Nephron (organoid): Measurements from ENCODE around the gene QRICH2.

ENCODE experiments used
- H3K27ac Mint-ChIP-seq, 3 experiments: 2 replicates each; pipeline ENCODE4 v1.8.0; 2020; ENCODE audit warnings: mixed read lengths in 3 of 3, mild to moderate bottlenecking in 2 of 3, moderate library complexity in 1 of 3
- H3K27me3 Mint-ChIP-seq: 2 replicates; pipeline ENCODE4 v1.8.0; 2021; ENCODE audit warnings: low read depth, mild to moderate bottlenecking, moderate library complexity, mixed read lengths
- H3K36me3 Mint-ChIP-seq: 2 replicates; pipeline ENCODE4 v1.8.0; 2020; ENCODE audit warnings: low read depth, mixed read lengths
- H3K4me1 Mint-ChIP-seq: 2 replicates; pipeline ENCODE4 v1.8.0; 2020; ENCODE audit warnings: mixed read lengths
- H3K4me3 Mint-ChIP-seq, 3 experiments: 2 replicates each; pipeline ENCODE4 v1.8.0; 2020; ENCODE audit warnings: mild to moderate bottlenecking in 3 of 3, mixed read lengths in 3 of 3, moderate library complexity in 2 of 3
- H3K9me3 Mint-ChIP-seq: 2 replicates; pipeline ENCODE4 v1.8.0; 2020; ENCODE audit warnings: mixed read lengths
- TF ChIP-seq, protein P1 (sequence below), 3 experiments: fragments of 200-600 bp; sonication (generic); IDR thresholded peaks; one replicate each; pipeline ENCODE4 v1.5.0; 2021; ENCODE audit warnings: antibody characterized with exemption in 3 of 3; ENCODE audit not compliant: unreplicated experiment in 3 of 3

The QRICH2 gene

DNA sequence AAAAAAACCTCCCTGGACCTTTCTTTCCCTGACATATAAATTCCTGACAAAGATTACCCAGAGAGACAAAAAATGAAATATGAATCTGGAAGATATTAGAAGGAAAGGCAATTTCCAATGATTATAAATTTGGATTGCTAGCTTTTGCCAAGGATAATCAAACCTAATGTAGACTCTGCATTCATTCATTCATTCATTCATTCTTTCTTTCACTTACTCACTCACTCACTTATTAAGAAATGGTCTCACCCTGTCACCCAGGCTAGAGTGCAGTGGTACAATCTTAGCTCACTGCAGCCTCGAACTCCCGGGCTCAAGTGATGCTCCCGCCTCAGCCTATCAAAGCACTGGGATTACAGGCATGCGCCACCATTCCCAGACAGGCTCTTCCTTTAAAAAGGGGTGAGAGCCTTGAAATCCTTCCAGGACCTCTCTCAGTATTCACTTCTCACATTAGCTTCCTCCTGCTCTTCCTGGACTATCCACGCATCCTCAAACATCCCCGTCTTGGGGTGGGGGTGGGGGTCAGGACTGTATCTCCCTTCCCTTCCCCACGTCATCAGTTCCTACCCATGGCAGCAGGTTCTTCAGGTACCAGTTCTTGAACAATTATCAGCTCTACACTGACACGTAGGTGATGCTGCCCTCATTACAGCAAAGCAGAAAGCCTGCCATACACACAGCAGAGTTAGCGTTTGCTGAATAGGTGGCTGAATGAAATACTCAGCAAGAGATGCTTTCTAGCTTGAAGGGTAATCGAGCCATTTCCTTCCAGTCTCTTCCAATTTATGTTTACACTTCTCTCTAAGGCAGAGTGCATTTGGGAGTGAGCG is 25.8 kb upstream of the QRICH2 start:
- H3K27me3 Mint-ChIP-seq = peaks cover 5% of the 10 kb centered on the region
- no peak overlapping the region for H3K27ac Mint-ChIP-seq
- peaks cover 16% of the 10 kb centered on the region for H3K4me1 Mint-ChIP-seq
- TF ChIP-seq, protein P1, sequence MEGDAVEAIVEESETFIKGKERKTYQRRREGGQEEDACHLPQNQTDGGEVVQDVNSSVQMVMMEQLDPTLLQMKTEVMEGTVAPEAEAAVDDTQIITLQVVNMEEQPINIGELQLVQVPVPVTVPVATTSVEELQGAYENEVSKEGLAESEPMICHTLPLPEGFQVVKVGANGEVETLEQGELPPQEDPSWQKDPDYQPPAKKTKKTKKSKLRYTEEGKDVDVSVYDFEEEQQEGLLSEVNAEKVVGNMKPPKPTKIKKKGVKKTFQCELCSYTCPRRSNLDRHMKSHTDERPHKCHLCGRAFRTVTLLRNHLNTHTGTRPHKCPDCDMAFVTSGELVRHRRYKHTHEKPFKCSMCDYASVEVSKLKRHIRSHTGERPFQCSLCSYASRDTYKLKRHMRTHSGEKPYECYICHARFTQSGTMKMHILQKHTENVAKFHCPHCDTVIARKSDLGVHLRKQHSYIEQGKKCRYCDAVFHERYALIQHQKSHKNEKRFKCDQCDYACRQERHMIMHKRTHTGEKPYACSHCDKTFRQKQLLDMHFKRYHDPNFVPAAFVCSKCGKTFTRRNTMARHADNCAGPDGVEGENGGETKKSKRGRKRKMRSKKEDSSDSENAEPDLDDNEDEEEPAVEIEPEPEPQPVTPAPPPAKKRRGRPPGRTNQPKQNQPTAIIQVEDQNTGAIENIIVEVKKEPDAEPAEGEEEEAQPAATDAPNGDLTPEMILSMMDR (IDR thresholded peaks at IDR 0.05; ENCODE audit: unreplicated experiment in 3 of 3) = no peak
- H3K4me3 Mint-ChIP-seq = no peak overlapping the region
- peaks cover 42% of the 10 kb centered on the region for H3K36me3 Mint-ChIP-seq
- H3K9me3 Mint-ChIP-seq = no peaks in the 10 kb centered on the region

DNA sequence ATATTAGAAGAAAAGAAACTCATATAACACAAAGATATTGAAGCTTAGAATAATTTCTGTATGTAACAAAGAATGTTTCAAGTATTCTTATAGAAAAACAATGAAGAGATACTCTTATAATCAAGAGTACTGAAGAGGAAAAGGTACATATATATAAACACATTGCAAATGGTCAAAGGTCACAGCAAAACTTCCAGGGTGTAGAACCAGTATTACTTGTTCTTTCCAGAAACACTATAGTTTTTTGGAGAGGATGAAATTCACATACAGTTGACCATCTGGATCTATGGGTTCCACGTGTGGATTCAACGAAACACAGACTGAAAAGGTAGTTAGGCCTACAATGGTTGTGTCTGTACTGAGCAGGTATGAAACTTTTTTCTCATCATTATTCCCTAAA is 23.0 kb upstream of the QRICH2 start:
- no peak overlapping the region for H3K4me3 Mint-ChIP-seq
- H3K9me3 Mint-ChIP-seq = no peaks in the 10 kb centered on the region
- H3K4me1 Mint-ChIP-seq = peaks cover 11% of the 10 kb centered on the region
- no peak overlapping the region for H3K27ac Mint-ChIP-seq
- peaks cover 5% of the 10 kb centered on the region for H3K27me3 Mint-ChIP-seq
- TF ChIP-seq, protein P1 (IDR thresholded peaks at IDR 0.05; ENCODE audit: unreplicated experiment in 3 of 3) = no peak
- peaks cover 53% of the 10 kb centered on the region for H3K36me3 Mint-ChIP-seq

DNA sequence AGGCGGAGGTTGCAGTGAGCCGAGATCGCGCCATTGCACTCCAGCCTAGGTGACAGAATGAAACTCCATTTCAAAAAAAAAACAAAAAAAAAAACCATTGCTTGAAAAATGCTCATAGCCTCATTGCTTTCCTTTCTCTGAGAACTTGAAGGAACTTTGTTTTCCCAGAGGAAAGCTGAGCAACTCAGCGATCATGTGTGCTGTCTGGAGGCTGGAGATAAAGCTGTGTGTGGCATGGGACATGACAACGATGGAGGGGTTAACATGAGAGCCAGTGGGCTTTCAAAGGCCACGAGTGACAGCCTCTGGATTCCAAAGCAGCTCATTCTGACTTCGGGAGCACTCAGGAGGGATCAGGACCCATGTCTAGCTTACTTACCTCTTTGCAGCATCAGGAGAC is 21.6 kb upstream of the QRICH2 start:
- Mint-ChIP-seq H3K27ac (no peak overlapping the region), H3K27me3 (no peaks in the 10 kb centered on the region), H3K9me3 (no peaks in the 10 kb centered on the region), H3K36me3 (peaks cover 56% of the 10 kb centered on the region), H3K4me1 (peaks cover 11% of the 10 kb centered on the region), H3K4me3 (no peak overlapping the region)
- TF ChIP-seq, protein P1 (IDR thresholded peaks at IDR 0.05; ENCODE audit: unreplicated experiment in 3 of 3) = no peak

DNA sequence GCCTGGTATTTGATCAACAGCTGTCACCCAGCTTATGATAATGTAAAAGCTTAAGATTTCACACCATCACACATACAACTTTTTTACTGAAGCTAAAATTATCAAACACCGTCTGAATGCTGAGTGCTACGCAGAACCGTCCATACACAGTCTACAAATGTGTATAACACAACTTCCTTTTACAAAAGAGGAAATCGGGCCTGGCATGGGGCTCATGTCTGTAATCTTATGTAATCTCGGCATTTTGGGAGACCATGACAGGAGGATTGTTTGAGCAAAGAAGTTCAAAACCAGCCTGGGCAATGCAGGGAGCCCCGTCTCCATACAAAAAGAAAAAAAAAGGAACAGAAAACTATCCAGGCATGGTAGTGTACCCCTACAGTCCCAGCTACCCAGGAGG is 19.6 kb upstream of the QRICH2 start:
- TF ChIP-seq, protein P1 (IDR thresholded peaks at IDR 0.05; ENCODE audit: unreplicated experiment in 3 of 3) = no peak
- peaks cover 11% of the 10 kb centered on the region for H3K4me1 Mint-ChIP-seq
- H3K4me3 Mint-ChIP-seq = no peak overlapping the region
- H3K9me3 Mint-ChIP-seq = no peaks in the 10 kb centered on the region
- H3K27ac Mint-ChIP-seq = no peak overlapping the region
- no peaks in the 10 kb centered on the region for H3K27me3 Mint-ChIP-seq
- peaks cover 59% of the 10 kb centered on the region for H3K36me3 Mint-ChIP-seq

DNA sequence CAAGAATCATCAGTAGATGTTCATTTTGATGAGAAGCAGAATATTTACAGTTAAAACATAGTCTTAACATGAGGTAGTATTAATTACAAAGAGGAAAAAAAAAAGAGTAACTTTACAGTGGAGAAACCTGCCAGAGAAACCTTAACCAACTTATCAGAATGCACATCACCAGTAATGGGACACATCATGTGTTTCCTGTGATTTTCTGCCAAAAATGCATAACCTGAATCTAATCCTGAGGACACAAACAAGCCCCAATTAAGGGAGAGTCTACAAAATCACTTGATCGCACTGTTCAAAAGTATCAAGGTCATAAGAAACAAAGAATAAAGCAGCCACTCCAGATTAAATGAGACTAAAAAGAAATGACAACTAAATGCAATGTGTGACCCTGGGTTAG is 18.2 kb upstream of the QRICH2 start:
- Mint-ChIP-seq H3K36me3 (peaks cover 66% of the 10 kb centered on the region), H3K27ac (peak overlapping the region in 1 of 3 experiments; percentile 53), H3K9me3 (no peaks in the 10 kb centered on the region), H3K27me3 (no peaks in the 10 kb centered on the region), H3K4me1 (no peaks in the 10 kb centered on the region), H3K4me3 (no peak overlapping the region)
- TF ChIP-seq, protein P1 (IDR thresholded peaks at IDR 0.05; ENCODE audit: unreplicated experiment in 3 of 3) = no peak

DNA sequence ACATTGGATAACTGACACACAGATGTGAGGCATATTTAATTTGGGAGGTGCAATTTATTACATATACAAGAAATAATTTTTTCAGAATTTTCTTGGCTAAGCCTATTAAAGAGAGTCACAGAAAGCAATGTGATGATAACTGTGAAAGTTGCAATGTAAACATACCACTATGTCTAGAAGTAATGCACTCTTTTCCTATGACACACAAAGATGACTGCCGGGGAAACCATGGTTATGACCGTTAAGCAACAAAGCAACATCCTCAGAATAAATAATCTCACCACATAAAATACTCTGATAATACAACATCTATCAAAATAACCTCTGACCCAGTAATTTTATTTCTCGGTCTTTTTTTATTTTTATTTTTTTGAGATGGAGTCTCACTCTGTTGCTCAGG is 10.5 kb upstream of the QRICH2 start:
- Mint-ChIP-seq H3K4me1 (peaks cover 5% of the 10 kb centered on the region), H3K4me3 (no peak overlapping the region), H3K27me3 (no peaks in the 10 kb centered on the region), H3K9me3 (no peaks in the 10 kb centered on the region), H3K27ac (no peak overlapping the region), H3K36me3 (peaks cover 61% of the 10 kb centered on the region)
- TF ChIP-seq, protein P1 (IDR thresholded peaks at IDR 0.05; ENCODE audit: unreplicated experiment in 3 of 3) = no peak
